HL-60/S4 treated with retinoic acid at 250 ng/mL for 4 days and 3 days (cell line): ENCODE measurements around the gene PSG1.
"Not testable (repeated sequence)": the region's sequence is repeated elsewhere in the genome, so short reads cannot be mapped to it uniquely, and the experiment has no call there.

Experiments
- in situ Hi-C: fragments of 300-500 bp; cut with MboI; formaldehyde crosslinking; loops from 2 replicates; pipeline ENCODE4 v1.7.0; 2022; ENCODE audit warnings: low sequenced_read_pairs

The PSG1 gene

DNA sequence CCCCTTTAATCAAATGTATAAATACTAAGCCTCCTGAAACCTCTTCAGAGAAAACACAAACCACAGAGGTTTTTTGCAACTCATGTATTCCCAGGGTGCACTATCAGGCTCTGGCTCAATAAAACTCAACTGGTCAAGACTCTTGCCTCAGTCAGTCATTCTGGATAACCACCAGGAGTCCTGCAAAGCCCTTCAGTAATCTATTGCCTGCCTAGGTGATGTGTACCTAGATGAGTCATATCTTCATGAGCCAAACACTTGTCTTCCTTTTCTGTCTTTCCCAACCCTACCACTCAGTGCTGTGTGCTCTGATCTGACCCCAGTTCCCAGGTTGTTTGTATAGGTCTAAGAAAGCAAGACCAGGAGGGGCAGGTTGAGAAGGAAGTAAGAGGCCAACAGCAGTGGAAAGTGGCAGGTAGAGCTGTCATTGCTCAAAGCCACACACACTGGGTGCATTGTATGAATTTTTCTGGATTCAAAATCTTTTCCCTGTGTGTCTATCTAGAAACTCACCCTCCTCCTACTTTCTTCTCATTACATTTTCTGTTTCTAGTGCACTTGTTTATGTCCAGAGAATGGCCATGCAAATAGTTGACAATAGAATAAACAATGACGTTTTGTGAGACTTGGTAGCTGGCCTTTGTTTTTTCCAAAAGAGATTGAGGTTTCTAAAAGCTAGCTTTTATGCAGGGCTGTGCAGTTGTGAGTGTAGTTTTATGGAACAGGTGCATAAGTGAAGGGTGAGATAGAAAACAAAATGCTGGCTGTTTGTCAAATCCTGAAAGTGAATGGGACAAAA lies 48.1 kb downstream of the PSG1 start:
- in situ Hi-C loops: no loop called here

DNA sequence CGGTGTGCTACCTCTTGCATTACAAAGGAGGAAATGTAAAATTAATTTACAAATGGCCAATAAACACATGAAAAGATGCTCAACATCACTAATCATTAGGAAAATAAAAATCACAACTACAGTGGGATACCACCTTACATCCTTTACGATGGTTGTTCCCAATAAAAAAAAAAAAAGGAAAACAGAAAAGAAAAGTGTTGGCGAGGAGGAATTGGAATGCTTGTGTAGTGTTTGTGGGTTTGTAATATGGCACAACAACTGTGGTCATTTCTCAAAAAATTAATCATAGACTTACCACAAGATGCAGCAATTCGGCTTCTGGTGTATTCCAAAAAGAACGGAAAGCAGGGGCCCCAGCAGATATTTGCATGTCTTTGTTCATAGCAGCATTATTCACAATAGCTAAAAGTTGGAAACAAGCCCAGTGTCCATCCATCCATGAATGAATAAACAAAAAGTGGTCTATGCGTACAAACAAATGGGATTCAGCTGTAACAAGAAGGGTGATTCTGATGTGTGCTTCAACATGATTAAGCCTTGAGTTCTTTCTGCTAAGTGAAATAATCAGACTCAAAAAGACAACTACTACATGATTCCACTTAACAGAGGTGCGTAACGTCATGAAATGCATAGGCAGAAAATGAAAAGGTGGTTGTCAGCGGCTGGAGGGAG lies 58.1 kb downstream of the PSG1 start:
- in situ Hi-C loops: not testable (repeated sequence)

DNA sequence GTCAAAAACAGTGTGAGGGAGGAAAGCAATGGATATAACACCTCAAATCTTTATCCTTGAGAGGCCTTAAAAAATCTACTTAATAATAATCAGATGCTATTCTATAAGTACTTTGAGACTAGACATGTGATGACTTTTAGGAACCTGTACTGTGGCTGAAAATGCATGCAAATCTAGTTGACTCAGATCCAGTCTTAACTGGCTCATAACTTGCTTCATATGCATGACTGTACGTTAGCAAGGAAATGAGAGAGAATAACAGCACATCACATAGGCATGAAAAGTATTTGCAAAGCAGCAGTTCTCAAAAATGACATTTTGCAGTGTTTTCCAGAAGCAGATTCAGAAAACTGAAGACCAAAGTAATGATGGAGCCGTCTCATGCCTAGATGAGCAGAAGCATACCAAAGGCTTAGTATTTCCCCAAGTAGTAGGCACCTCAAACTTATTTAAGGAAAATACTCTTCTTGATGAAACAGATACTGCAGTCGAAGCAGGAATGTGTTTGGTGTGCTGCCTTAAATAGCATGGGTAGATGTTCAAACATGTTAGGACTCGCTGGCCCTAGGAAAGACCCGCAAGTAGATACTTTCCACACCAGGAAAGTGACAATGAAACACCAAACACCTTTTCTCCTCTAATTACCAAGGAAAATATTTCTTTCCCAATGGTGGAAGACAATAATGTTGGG lies 59.4 kb downstream of the PSG1 start:
- in situ Hi-C loops: not testable (repeated sequence)

- in situ Hi-C loops: no loop called here
These were observed 62.6 kb downstream of the PSG1 start for GRCh38 chr19:42816894-42817293.
